Islet precursor cell (in vitro differentiated cells): ENCODE measurements around the gene GPR101.

Experiments used
- DNase-seq: peaks from one replicate; pipeline ENCODE4 v3.0.0-alpha.2; 2018

The GPR101 gene, protein sequence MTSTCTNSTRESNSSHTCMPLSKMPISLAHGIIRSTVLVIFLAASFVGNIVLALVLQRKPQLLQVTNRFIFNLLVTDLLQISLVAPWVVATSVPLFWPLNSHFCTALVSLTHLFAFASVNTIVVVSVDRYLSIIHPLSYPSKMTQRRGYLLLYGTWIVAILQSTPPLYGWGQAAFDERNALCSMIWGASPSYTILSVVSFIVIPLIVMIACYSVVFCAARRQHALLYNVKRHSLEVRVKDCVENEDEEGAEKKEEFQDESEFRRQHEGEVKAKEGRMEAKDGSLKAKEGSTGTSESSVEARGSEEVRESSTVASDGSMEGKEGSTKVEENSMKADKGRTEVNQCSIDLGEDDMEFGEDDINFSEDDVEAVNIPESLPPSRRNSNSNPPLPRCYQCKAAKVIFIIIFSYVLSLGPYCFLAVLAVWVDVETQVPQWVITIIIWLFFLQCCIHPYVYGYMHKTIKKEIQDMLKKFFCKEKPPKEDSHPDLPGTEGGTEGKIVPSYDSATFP

GRCh38 chrX:137033774-137034507, at the start of gene GPR101:
Gene GPR101 (minus strand): TSS chrX:137033995. CDS start chrX:137031674, 2,321 bp downstream.
- no peak for DNase-seq

DNA sequence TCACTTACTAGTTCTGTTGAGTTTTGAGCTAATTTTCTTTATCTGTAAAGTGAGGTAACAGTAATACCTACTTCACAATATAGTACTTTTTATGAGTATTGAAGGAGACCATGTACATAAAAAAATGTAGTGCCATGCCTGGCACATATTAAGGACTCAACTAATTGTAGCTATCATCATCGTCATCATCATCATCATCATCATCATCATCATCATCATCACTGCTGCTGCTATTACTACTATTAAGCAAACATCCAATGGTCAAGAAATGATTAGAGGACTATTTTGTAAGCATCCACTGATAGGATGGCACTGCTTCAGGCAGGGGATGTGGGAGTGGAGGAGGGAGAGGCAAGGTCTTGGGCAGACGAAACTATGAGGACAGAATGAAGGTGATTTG, 47.4 kb upstream of the GPR101 start:
- DNase-seq = no peak

- DNase-seq = no peak
Observed at GRCh38 chrX:137072396-137072795, 38.6 kb upstream of the GPR101 start.

GRCh38 chrX:137071596-137071995, 37.8 kb upstream of the GPR101 start:
- DNase-seq = no peak

- no peak for DNase-seq
Observed at GRCh38 chrX:137067147-137067546, 33.4 kb upstream of the GPR101 start.

- DNase-seq = no peak
Observed at GRCh38 chrX:137062915-137063617, 29.3 kb upstream of the GPR101 start.

GRCh38 chrX:137058339-137059127, 24.7 kb upstream of the GPR101 start:
- no peak for DNase-seq

DNA sequence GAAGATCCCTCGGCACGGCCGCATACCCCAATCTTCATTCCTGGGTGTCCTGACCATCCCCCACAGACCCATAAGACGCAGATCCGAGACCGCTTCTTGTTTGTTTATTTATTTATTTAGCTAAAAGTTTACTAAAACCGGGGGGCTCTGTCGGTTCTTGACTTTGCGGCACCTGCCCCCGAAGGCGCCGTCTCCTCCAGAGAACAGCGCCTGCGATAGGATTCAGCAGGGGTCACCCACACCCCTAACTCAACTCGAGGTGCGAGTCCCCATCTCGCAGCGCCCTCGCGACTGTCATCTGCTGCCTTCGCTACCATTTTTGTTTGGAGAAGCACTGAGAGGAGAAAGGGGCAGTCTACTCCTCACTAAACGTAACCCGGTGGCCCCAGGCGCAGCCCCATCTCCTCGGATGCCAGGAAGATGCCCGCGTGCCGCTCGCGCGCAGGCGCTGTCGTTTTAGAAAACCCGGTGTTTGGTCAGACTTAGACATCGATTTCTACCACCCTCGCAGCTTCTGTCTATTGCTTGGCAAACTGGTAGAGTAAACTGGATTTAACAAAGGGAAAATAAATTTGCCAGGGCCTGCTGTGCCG, 18.9 kb upstream of the GPR101 start:
- no peak for DNase-seq

GRCh38 chrX:137051978-137052642, 18.3 kb upstream of the GPR101 start:
- DNase-seq = peak; percentile 82

GRCh38 chrX:137044893-137045292, 11.1 kb upstream of the GPR101 start:
- DNase-seq = no peak

GRCh38 chrX:137043736-137044135, 9.9 kb upstream of the GPR101 start:
- no peak for DNase-seq

- no peak for DNase-seq
Observed at GRCh38 chrX:137041329-137041728, 7.5 kb upstream of the GPR101 start.

DNA sequence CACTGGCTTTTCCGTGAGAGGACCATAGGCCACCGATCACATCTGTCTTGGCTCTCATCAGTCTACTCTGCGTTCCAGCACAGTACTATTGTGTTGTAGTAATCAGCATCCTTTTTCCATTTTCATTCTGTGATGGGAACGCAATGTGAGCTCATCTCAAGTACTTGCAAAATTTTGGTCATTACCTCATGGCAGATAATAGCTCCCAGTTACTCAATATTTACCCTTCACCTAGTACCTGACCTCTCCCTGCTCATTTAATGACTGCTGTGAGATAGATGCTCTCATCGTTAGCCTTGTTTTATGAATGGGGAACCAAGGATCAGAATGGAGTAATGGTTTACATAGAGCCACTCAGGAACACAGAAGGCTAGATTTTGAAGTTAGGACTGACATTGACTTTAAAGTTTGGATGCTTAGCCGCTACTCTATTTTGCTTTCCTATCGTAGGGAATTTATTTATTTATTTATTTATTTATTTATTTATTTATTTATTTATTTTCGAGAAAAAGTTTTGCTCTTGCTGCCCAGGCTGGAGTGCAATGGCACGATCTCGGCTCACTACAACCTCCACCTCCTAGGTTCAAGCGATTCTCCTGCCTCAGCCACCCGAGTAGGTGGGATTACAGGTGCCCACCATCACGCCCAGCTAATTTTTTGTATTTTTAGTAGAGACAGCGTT, 6.5 kb upstream of the GPR101 start:
- DNase-seq = no peak

GRCh38 chrX:137034508-137034872, 695 bp upstream of the GPR101 start:
- no peak for DNase-seq

DNA sequence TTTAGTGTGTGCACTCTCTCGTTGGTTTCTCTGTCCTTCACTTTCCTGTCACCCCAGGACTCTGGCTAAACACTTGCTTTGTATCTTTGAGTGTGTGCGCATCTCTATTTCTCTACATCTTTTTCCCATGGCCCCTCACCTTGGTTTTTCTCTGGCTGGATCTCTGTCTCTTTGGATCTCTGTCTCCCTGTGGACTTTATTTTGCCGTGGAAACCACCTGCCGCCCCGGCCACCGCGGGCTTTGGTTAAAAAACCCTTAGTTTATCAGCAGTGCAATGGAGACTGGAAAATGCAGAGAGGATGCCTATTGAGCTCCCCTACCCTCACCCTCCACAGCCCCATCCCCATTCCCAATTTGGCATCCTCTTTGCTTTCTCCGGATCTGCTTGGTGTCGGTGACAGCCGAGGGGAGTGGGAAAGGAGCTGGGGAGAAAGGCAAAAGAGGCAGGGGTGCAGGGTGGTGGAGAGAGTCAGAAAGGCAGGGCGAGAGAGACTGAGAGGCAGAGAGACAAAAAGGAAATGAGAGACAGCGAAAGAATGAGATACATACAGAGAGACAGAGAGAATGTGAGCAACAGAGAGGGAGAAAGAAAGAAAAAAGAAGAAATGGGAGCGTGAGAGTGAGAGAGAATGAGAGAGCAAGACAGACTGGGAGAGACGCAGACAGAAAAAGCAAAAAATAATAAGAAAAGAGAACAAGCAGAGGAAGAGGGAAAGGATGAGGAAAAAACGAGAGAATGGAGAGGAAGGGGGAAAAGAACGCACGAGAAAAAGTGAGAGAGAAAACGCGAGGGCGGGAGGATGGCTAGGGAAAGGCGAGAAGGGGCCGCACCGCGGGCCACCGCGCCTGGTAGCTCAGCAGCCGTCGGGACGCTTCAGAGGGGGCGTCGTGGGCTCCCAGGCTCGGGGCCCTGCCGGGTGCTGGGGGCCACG, 688 bp downstream of the GPR101 start:
- no peak for DNase-seq

DNA sequence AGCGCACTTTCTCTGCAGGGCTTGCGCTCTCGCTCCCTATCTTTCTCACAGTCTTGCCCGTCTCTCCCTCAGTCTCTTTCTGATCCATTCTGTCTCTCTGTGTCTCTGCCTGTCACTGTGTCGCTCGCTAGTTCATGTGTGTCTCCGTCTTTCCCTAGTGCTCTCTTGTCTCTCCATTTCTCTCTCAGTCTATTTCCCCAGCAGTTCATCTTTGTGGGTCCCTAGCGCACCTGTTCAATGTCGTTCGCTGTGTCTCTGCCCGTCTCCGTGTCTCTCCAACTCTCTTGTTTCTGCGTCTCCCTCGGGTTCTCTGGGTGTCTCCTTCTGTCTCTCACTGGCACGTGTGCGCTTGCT, 1.5 kb downstream of the GPR101 start:
- DNase-seq = no peak

GRCh38 chrX:137031517-137032340, 2.1 kb downstream of the GPR101 start:
- DNase-seq = peak; percentile 77

DNA sequence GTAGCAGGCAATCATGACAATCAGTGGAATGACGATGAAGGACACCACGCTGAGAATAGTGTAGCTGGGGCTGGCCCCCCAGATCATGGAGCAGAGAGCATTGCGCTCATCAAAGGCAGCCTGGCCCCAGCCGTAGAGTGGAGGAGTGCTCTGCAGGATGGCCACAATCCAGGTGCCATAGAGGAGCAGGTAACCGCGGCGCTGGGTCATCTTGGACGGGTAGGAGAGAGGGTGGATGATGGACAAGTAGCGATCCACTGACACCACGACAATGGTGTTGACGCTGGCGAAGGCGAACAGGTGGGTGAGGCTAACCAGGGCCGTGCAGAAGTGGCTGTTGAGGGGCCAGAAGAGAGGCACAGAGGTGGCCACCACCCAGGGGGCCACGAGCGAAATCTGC, 2.8 kb downstream of the GPR101 start:
- no peak for DNase-seq

- no peak for DNase-seq
Observed at GRCh38 chrX:137028699-137029098, 5.1 kb downstream of the GPR101 start.
